ENCODE data around the gene CCNB2.
"Not testable (repeated sequence)": the region's sequence is repeated elsewhere in the genome, so short reads cannot be mapped to it uniquely, and the experiment has no call there.

Gene CCNB2

GRCh38 chr15:59104912-59105732, at the start of gene CCNB2:
TSS of gene CCNB2 (plus strand) at chr15:59105146. CDS start at chr15:59105269, 123 bp downstream.
- peak; percentile 86 for DNase-seq

- DNase-seq = no peak
Measured at GRCh38 chr15:59059076-59059597, 45.8 kb upstream of the CCNB2 start.

GRCh38 chr15:59060348-59060747, 44.6 kb upstream of the CCNB2 start:
- DNase-seq = no peak

- DNase-seq = no peak
Measured at GRCh38 chr15:59063042-59063441, 41.9 kb upstream of the CCNB2 start.

GRCh38 chr15:59069430-59069829, 35.5 kb upstream of the CCNB2 start:
- no peak for DNase-seq

- DNase-seq = no peak
Measured at GRCh38 chr15:59074607-59075006, 30.3 kb upstream of the CCNB2 start.

GRCh38 chr15:59087731-59088130, 17.2 kb upstream of the CCNB2 start:
- DNase-seq = no peak

- no peak for DNase-seq
Measured at GRCh38 chr15:59094077-59094476, 10.9 kb upstream of the CCNB2 start.

GRCh38 chr15:59096429-59096828, 8.5 kb upstream of the CCNB2 start:
- no peak for DNase-seq

- DNase-seq = no peak
Measured at GRCh38 chr15:59099162-59099685, 5.7 kb upstream of the CCNB2 start.

- peak; percentile 70 for DNase-seq
Measured at GRCh38 chr15:59104602-59104911, 389 bp upstream of the CCNB2 start.

- no peak for DNase-seq
Measured at GRCh38 chr15:59105854-59106253, 908 bp downstream of the CCNB2 start.

GRCh38 chr15:59111251-59111650, 6.3 kb downstream of the CCNB2 start:
- no peak for DNase-seq

GRCh38 chr15:59115047-59115446, 10.1 kb downstream of the CCNB2 start:
- DNase-seq = no peak

- no peak for DNase-seq
Measured at GRCh38 chr15:59116141-59116540, 11.2 kb downstream of the CCNB2 start.

GRCh38 chr15:59116771-59117170, 11.8 kb downstream of the CCNB2 start:
- no peak for DNase-seq

GRCh38 chr15:59119625-59120024, 14.7 kb downstream of the CCNB2 start:
- no peak for DNase-seq

GRCh38 chr15:59120937-59121336, 16.0 kb downstream of the CCNB2 start:
- DNase-seq = no peak

- DNase-seq = no peak
Measured at GRCh38 chr15:59124261-59124660, 19.3 kb downstream of the CCNB2 start.

- DNase-seq = not testable (repeated sequence)
Measured at GRCh38 chr15:59125683-59126082, 20.7 kb downstream of the CCNB2 start.

- DNase-seq = not testable (repeated sequence)
Measured at GRCh38 chr15:59127255-59127654, 22.3 kb downstream of the CCNB2 start.

GRCh38 chr15:59131456-59131855, 26.5 kb downstream of the CCNB2 start:
- no peak for DNase-seq

- no peak for DNase-seq
Measured at GRCh38 chr15:59131969-59132562, 27.1 kb downstream of the CCNB2 start.

GRCh38 chr15:59133929-59134427, 29.0 kb downstream of the CCNB2 start:
- no peak for DNase-seq

Measured in activated CD8-positive, alpha-beta memory T cell treated with anti-CD3 and anti-CD28 coated beads for 24 hours (primary cell).